DMS153 (cell line): ENCODE data around the gene GOLGA3.
"Not testable (repeated sequence)": the region's sequence is repeated elsewhere in the genome, so short reads cannot be mapped to it uniquely, and the experiment has no call there.

ENCODE experiments used
- DNase-seq: peaks from one replicate; lab custom pipeline; 2025; lab: John Stamatoyannopoulos, UW

Gene GOLGA3

GRCh38 chr12:132814232-132814631, 14.4 kb downstream of the GOLGA3 start:
- DNase-seq = no peak

- no peak for DNase-seq
These were observed 15.2 kb downstream of the GOLGA3 start for GRCh38 chr12:132813443-132813842.

- DNase-seq = no peak
These were observed 15.9 kb downstream of the GOLGA3 start for GRCh38 chr12:132812631-132813305.

- not testable (repeated sequence) for DNase-seq
These were observed 19.3 kb downstream of the GOLGA3 start for GRCh38 chr12:132809391-132809790.

GRCh38 chr12:132807295-132808092, 21.2 kb downstream of the GOLGA3 start:
- no peak for DNase-seq

GRCh38 chr12:132806857-132807256, 21.8 kb downstream of the GOLGA3 start:
- DNase-seq = no peak

- DNase-seq = no peak
These were observed 24.2 kb downstream of the GOLGA3 start for GRCh38 chr12:132804426-132804861.

- DNase-seq = no peak
These were observed 24.8 kb downstream of the GOLGA3 start for GRCh38 chr12:132803888-132804287.

GRCh38 chr12:132803125-132803524, 25.5 kb downstream of the GOLGA3 start:
- DNase-seq = no peak

GRCh38 chr12:132801741-132802140, 26.9 kb downstream of the GOLGA3 start:
- DNase-seq = no peak

- no peak for DNase-seq
These were observed 29.8 kb downstream of the GOLGA3 start for GRCh38 chr12:132798836-132799235.

GRCh38 chr12:132797820-132798570, 30.7 kb downstream of the GOLGA3 start:
- no peak for DNase-seq

- DNase-seq = no peak
These were observed 32.8 kb downstream of the GOLGA3 start for GRCh38 chr12:132795847-132796246.

- not testable (repeated sequence) for DNase-seq
These were observed 36.7 kb downstream of the GOLGA3 start for GRCh38 chr12:132791940-132792339.

GRCh38 chr12:132789099-132789471, 39.6 kb downstream of the GOLGA3 start:
- no peak for DNase-seq

GRCh38 chr12:132788375-132789098, 40.1 kb downstream of the GOLGA3 start:
- no peak for DNase-seq

GRCh38 chr12:132787877-132788276, 40.8 kb downstream of the GOLGA3 start:
- no peak for DNase-seq

GRCh38 chr12:132786192-132786591, 42.5 kb downstream of the GOLGA3 start:
- no peak for DNase-seq

- no peak for DNase-seq
These were observed 44.1 kb downstream of the GOLGA3 start for GRCh38 chr12:132784580-132784979.

GRCh38 chr12:132783917-132784531, 44.6 kb downstream of the GOLGA3 start:
- no peak for DNase-seq

- DNase-seq = no peak
These were observed 46.7 kb downstream of the GOLGA3 start for GRCh38 chr12:132781938-132782337.
